ENCODE measurements around the gene BMP2K.
A peak's percentile ranks its signal among the peaks of the same experiment; 100 is the strongest.

BMP2K gene

GRCh38 chr4:78776079-78776728, at the start of gene BMP2K:
Gene BMP2K (plus strand): TSS chr4:78776350. CDS start chr4:78776544, 194 bp downstream.
- in situ Hi-C loops (cut with HindIII; ENCODE audit: low pct_unique_long_range_greater_than_20kb, low sequenced_read_pairs), result no loop called here
- peak; percentile 76 to 77 for DNase-seq (ENCODE audit: low read depth in 1 of 2, low spot score in 1 of 2)
- no peak for TF ChIP-seq JUND (IDR thresholded peaks at IDR 0.05; ENCODE audit: low read depth)

GRCh38 chr4:78726546-78726945, 49.6 kb upstream of the BMP2K start:
- DNase-seq (ENCODE audit: low read depth in 1 of 2, low spot score in 1 of 2), result no peak
- no peak for TF ChIP-seq JUND (IDR thresholded peaks at IDR 0.05; ENCODE audit: low read depth)
- in situ Hi-C loops (cut with HindIII; ENCODE audit: low pct_unique_long_range_greater_than_20kb, low sequenced_read_pairs), result no loop called here

- TF ChIP-seq JUND (IDR thresholded peaks at IDR 0.05; ENCODE audit: low read depth), result no peak
- in situ Hi-C loops (cut with HindIII; ENCODE audit: low pct_unique_long_range_greater_than_20kb, low sequenced_read_pairs), result no loop called here
- no peak for DNase-seq (ENCODE audit: low read depth in 1 of 2, low spot score in 1 of 2)
Measured at GRCh38 chr4:78732332-78733104, 43.6 kb upstream of the BMP2K start.

GRCh38 chr4:78734441-78735162, 41.5 kb upstream of the BMP2K start:
- DNase-seq (ENCODE audit: low read depth in 1 of 2, low spot score in 1 of 2), result no peak
- no peak for TF ChIP-seq JUND (IDR thresholded peaks at IDR 0.05; ENCODE audit: low read depth)
- in situ Hi-C loops (cut with HindIII; ENCODE audit: low pct_unique_long_range_greater_than_20kb, low sequenced_read_pairs), result no loop called here

- no peak for DNase-seq (ENCODE audit: low read depth in 1 of 2, low spot score in 1 of 2)
- no peak for TF ChIP-seq JUND (IDR thresholded peaks at IDR 0.05; ENCODE audit: low read depth)
- in situ Hi-C loops (cut with HindIII; ENCODE audit: low pct_unique_long_range_greater_than_20kb, low sequenced_read_pairs), result no loop called here
Measured at GRCh38 chr4:78735697-78736096, 40.5 kb upstream of the BMP2K start.

GRCh38 chr4:78737035-78737434, 39.1 kb upstream of the BMP2K start:
- no peak for TF ChIP-seq JUND (IDR thresholded peaks at IDR 0.05; ENCODE audit: low read depth)
- in situ Hi-C loops (cut with HindIII; ENCODE audit: low pct_unique_long_range_greater_than_20kb, low sequenced_read_pairs), result no loop called here
- no peak for DNase-seq (ENCODE audit: low read depth in 1 of 2, low spot score in 1 of 2)

GRCh38 chr4:78737973-78738372, 38.2 kb upstream of the BMP2K start:
- TF ChIP-seq JUND (IDR thresholded peaks at IDR 0.05; ENCODE audit: low read depth), result no peak
- no peak for DNase-seq (ENCODE audit: low read depth in 1 of 2, low spot score in 1 of 2)
- in situ Hi-C loops (cut with HindIII; ENCODE audit: low pct_unique_long_range_greater_than_20kb, low sequenced_read_pairs), result no loop called here

GRCh38 chr4:78742300-78742699, 33.9 kb upstream of the BMP2K start:
- in situ Hi-C loops (cut with HindIII; ENCODE audit: low pct_unique_long_range_greater_than_20kb, low sequenced_read_pairs), result no loop called here
- DNase-seq (ENCODE audit: low read depth in 1 of 2, low spot score in 1 of 2), result no peak
- TF ChIP-seq JUND (IDR thresholded peaks at IDR 0.05; ENCODE audit: low read depth), result no peak

- TF ChIP-seq JUND (IDR thresholded peaks at IDR 0.05; ENCODE audit: low read depth), result no peak
- DNase-seq (ENCODE audit: low read depth in 1 of 2, low spot score in 1 of 2), result no peak
- in situ Hi-C loops (cut with HindIII; ENCODE audit: low pct_unique_long_range_greater_than_20kb, low sequenced_read_pairs), result no loop called here
Measured at GRCh38 chr4:78747475-78747922, 28.7 kb upstream of the BMP2K start.

GRCh38 chr4:78748381-78748780, 27.8 kb upstream of the BMP2K start:
- DNase-seq (ENCODE audit: low read depth in 1 of 2, low spot score in 1 of 2), result no peak
- in situ Hi-C loops (cut with HindIII; ENCODE audit: low pct_unique_long_range_greater_than_20kb, low sequenced_read_pairs), result no loop called here
- no peak for TF ChIP-seq JUND (IDR thresholded peaks at IDR 0.05; ENCODE audit: low read depth)

- TF ChIP-seq JUND (IDR thresholded peaks at IDR 0.05; ENCODE audit: low read depth), result no peak
- in situ Hi-C loops (cut with HindIII; ENCODE audit: low pct_unique_long_range_greater_than_20kb, low sequenced_read_pairs), result no loop called here
- DNase-seq (ENCODE audit: low read depth in 1 of 2, low spot score in 1 of 2), result no peak
Measured at GRCh38 chr4:78749258-78749971, 26.7 kb upstream of the BMP2K start.

GRCh38 chr4:78749972-78750727, 26.0 kb upstream of the BMP2K start:
- no peak for TF ChIP-seq JUND (IDR thresholded peaks at IDR 0.05; ENCODE audit: low read depth)
- DNase-seq (ENCODE audit: low read depth in 1 of 2, low spot score in 1 of 2), result no peak
- in situ Hi-C loops (cut with HindIII; ENCODE audit: low pct_unique_long_range_greater_than_20kb, low sequenced_read_pairs), result no loop called here

All from T47D (cell line).